MCF 10A (cell line): ENCODE results near the gene ANKRD6. TPM values are rescaled to one million over a fixed set of nuclear protein-coding genes. Genes with fewer than 3 reads are reported as not detected.

Source experiments
- BruUV-seq: library from RNA; stranded (reverse); fragments of 400-500 nt; replicated peaks from 2 replicates; lab custom pipeline; 2021; lab: Mats Ljungman, UMichigan
- CTCF ChIA-PET: fragments of 300-600 bp; sonication (Branson Sonifier 250); formaldehyde crosslinking; extraction: SDS; loops from one replicate; lab custom pipeline; 2021; ENCODE audit warnings: antibody characterized with exemption, inconsistent platforms; lab: Yijun Ruan, JAX
- POLR2A ChIA-PET: fragments of 300-600, 350-650 bp; sonication (Branson Sonifier 250); formaldehyde crosslinking; extraction: SDS; loops from one replicate; lab custom pipeline; 2020; ENCODE audit warnings: antibody characterized with exemption, inconsistent platforms; lab: Yijun Ruan, JAX
- DNase-seq: peaks from one replicate; pipeline ENCODE4 v3.0.0-alpha.2; 2018; ENCODE audit not compliant: unreplicated experiment
- H3K27ac Mint-ChIP-seq: one replicate; pipeline ENCODE4 v1.8.0; 2022; ENCODE audit warnings: mild to moderate bottlenecking, low read depth, mixed read lengths; ENCODE audit not compliant: unreplicated experiment
- H3K27me3 Mint-ChIP-seq: one replicate; pipeline ENCODE4 v1.8.0; 2022; ENCODE audit warnings: mixed read lengths; ENCODE audit not compliant: insufficient read depth, unreplicated experiment
- H3K36me3 Mint-ChIP-seq: one replicate; pipeline ENCODE4 v1.8.0; 2022; ENCODE audit warnings: mild to moderate bottlenecking, moderate library complexity, mixed read lengths; ENCODE audit not compliant: insufficient read depth, unreplicated experiment
- H3K4me1 Mint-ChIP-seq: one replicate; pipeline ENCODE4 v1.8.0; 2022; ENCODE audit warnings: mixed read lengths; ENCODE audit not compliant: insufficient read depth, unreplicated experiment
- H3K4me3 Mint-ChIP-seq: one replicate; pipeline ENCODE4 v1.8.0; 2022; ENCODE audit warnings: mild to moderate bottlenecking, moderate library complexity, mixed read lengths; ENCODE audit not compliant: unreplicated experiment
- H3K9me3 Mint-ChIP-seq: one replicate; pipeline ENCODE4 v1.8.0; 2022; ENCODE audit warnings: mixed read lengths; ENCODE audit not compliant: unreplicated experiment
- intact Hi-C: fragments of 100-400 bp; cut with micrococcal nuclease; formaldehyde crosslinking; loops from 2 replicates; pipeline ENCODE4 v1.14.1; 2022
- total RNA-seq: library from RNA; stranded (reverse); gene quantifications from 2 replicates; pipeline ENCODE4 v1.2.3, GENCODE V29; 2022
- TF ChIP-seq, protein P1 (sequence below): fragments of 200-600 bp; IDR thresholded peaks from one replicate; pipeline ENCODE4 v1.8.0; 2022; ENCODE audit warnings: antibody characterized with exemption, mild to moderate bottlenecking; ENCODE audit not compliant: unreplicated experiment

The ANKRD6 gene
- total RNA-seq, 1 experiment from 2014 or later: 2.1 TPM

DNA sequence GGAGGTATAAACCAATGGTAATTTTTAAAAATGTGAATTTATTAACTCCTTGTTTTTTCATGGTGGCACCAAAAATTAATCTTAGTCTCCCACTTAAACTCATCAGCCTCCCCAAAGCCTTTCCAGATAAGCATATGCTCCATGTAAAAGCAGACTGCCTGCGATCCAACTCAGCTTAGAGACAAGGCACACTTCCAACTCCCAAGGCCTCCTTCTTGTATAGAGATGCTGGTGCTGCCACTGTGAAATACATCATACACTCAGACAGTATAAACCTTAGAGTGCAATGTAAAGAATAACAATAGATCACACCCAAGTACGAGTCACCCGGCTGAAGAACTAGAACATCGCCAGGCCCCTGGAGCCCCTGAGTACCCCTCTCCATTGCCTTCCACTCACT, 2.0 kb downstream of the ANKRD6 start:
- no peaks in the 10 kb centered on the region for H3K9me3 Mint-ChIP-seq
- ChIA-PET POLR2A (interaction anchor here (0.7 kb wide), 1 partner anchor 224 kb away, joined by 3 read pairs; no protein-coding TSS in a partner anchor), CTCF (interaction anchor here (0.9 to 1.2 kb wide), 5 partner anchors 32 to 178 kb away, joined by 3 to 5 read pairs (median 3); no protein-coding TSS in a partner anchor)
- no peak for DNase-seq
- H3K27ac Mint-ChIP-seq: no peak overlapping the region
- TF ChIP-seq, protein P1, sequence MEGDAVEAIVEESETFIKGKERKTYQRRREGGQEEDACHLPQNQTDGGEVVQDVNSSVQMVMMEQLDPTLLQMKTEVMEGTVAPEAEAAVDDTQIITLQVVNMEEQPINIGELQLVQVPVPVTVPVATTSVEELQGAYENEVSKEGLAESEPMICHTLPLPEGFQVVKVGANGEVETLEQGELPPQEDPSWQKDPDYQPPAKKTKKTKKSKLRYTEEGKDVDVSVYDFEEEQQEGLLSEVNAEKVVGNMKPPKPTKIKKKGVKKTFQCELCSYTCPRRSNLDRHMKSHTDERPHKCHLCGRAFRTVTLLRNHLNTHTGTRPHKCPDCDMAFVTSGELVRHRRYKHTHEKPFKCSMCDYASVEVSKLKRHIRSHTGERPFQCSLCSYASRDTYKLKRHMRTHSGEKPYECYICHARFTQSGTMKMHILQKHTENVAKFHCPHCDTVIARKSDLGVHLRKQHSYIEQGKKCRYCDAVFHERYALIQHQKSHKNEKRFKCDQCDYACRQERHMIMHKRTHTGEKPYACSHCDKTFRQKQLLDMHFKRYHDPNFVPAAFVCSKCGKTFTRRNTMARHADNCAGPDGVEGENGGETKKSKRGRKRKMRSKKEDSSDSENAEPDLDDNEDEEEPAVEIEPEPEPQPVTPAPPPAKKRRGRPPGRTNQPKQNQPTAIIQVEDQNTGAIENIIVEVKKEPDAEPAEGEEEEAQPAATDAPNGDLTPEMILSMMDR: no peak
- no TSS peak for BruUV-seq
- intact Hi-C loops: loop anchor here (5.0 to 10.0 kb wide), 2 partner anchors 162 to 500 kb away; no protein-coding TSS in a partner anchor
- peaks cover 21% of the 10 kb centered on the region for H3K27me3 Mint-ChIP-seq
- H3K36me3 Mint-ChIP-seq: no peaks in the 10 kb centered on the region
- H3K4me1 Mint-ChIP-seq: no peaks in the 10 kb centered on the region
- H3K4me3 Mint-ChIP-seq: no peak overlapping the region

- TF ChIP-seq, protein P1: no peak
- H3K9me3 Mint-ChIP-seq: no peaks in the 10 kb centered on the region
- no peaks in the 10 kb centered on the region for H3K4me1 Mint-ChIP-seq
- intact Hi-C loops: loop anchor here (10.0 kb wide), 1 partner anchor 499 kb away; no protein-coding TSS in a partner anchor
- ChIA-PET POLR2A (no interaction called here), CTCF (interaction anchor here (0.7 to 3.4 kb wide), 6 partner anchors 8 to 202 kb away, joined by 3 to 25 read pairs (median 4); partner anchors contain the start of gene LYRM2)
- no TSS peak for BruUV-seq
- H3K4me3 Mint-ChIP-seq: no peak overlapping the region
- no peak overlapping the region for H3K27ac Mint-ChIP-seq
- DNase-seq: no peak
- H3K36me3 Mint-ChIP-seq: no peaks in the 10 kb centered on the region
- H3K27me3 Mint-ChIP-seq: peaks cover 9% of the 10 kb centered on the region
Observed at GRCh38 chr6:89436226-89436625, 3.3 kb downstream of the ANKRD6 start.

DNA sequence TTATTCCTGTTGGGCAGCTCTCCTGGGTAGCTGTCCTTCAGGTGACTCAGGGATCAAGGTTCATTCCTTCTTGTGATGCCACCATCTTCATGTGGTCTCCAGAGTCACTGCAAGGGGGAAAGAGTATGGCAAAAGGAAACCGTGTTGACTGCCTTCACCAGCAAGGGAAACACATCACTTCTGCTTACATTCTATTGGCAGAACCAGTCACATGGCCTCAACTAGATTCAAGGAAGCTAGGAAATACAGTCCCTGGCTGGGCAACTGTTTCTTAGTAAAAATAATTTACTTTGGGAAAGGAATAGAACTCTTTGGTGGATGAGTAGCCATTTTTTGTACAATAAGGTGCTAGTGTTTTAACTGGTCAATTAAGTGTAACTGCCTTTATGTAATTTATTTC, 5.3 kb downstream of the ANKRD6 start:
- intact Hi-C loops: loop anchor here (10.0 kb wide), 1 partner anchor 497 kb away; no protein-coding TSS in a partner anchor
- ChIA-PET POLR2A (no interaction called here), CTCF (interaction anchor here (0.7 to 3.4 kb wide), 2 partner anchors 161 to 172 kb away, joined by 3 to 25 read pairs; no protein-coding TSS in a partner anchor)
- H3K4me3 Mint-ChIP-seq: no peak overlapping the region
- DNase-seq: no peak
- TF ChIP-seq, protein P1: no peak
- no TSS peak for BruUV-seq
- H3K27ac Mint-ChIP-seq: no peak overlapping the region
- H3K27me3 Mint-ChIP-seq: peaks cover 8% of the 10 kb centered on the region
- no peaks in the 10 kb centered on the region for H3K9me3 Mint-ChIP-seq
- no peaks in the 10 kb centered on the region for H3K4me1 Mint-ChIP-seq
- H3K36me3 Mint-ChIP-seq: no peaks in the 10 kb centered on the region

DNA sequence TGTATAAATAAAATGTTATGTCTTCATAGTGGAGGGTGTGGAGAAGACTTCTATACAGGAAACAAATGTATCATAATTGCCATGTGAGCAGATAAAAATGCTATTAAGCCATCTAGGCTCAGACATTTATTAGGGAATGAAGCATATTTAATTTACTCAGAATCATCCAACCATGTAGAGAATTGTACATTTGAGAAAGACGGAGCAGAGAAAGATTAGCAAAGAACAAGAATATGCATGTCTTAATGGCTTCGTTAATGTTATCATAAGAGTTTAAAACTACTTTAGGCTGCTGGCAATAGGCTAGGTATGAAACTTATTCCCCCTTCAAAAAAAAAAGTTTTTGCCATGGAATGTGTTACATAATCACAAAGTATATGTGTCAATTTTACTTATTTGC, 6.1 kb downstream of the ANKRD6 start:
- POLR2A ChIA-PET: no interaction called here
- no peak overlapping the region for H3K4me3 Mint-ChIP-seq
- DNase-seq: no peak
- no peaks in the 10 kb centered on the region for H3K36me3 Mint-ChIP-seq
- no TSS peak for BruUV-seq
- TF ChIP-seq, protein P1: no peak
- H3K27me3 Mint-ChIP-seq: peaks cover 12% of the 10 kb centered on the region
- H3K9me3 Mint-ChIP-seq: no peaks in the 10 kb centered on the region
- CTCF ChIA-PET: no interaction called here
- H3K27ac Mint-ChIP-seq: no peak overlapping the region
- intact Hi-C loops: loop anchor here (10.0 kb wide), 1 partner anchor 496 kb away; no protein-coding TSS in a partner anchor
- H3K4me1 Mint-ChIP-seq: no peaks in the 10 kb centered on the region
